HG03196 (cell line): Measurements from ENCODE around the gene LASP1NB.
"Not testable (repeated sequence)": the region's sequence is repeated elsewhere in the genome, so short reads cannot be mapped to it uniquely, and the experiment has no call there.

ENCODE experiments used
- ATAC-seq: cut with Tn5 transposase; IDR thresholded peaks from one replicate; pipeline ENCODE4 v1.9.1; 2021; ENCODE audit not compliant: unreplicated experiment

Gene LASP1NB

DNA sequence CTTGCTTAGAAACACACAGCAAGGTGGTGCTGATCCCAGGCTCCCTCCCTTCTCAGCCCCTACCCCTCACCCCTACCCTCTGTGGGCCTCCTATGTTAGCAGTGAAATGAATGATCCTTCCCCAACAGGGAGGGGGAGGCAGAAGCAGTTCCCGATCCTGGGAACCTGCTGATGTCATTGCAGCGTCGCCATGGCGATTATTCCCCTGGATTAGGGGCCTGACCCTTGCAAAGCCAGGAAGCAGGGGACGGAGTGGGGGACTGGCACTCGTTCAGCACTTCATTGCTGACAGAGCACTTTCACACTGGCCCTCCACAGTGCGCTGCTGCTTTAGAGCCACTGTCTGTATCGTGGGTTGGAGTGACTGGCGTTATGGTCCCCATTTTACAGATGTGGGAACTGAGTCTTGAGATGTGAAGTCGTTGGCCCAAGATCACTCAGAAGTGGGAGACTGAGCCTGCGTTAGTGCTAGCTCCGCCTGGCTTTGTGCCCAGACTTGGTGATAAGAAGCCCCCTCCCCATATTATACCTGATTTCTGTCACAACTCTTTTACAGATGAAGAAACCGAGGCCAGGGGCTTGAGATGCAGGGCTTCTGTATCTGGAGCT is 29.0 kb upstream of the LASP1NB start:
- ATAC-seq: no peak

DNA sequence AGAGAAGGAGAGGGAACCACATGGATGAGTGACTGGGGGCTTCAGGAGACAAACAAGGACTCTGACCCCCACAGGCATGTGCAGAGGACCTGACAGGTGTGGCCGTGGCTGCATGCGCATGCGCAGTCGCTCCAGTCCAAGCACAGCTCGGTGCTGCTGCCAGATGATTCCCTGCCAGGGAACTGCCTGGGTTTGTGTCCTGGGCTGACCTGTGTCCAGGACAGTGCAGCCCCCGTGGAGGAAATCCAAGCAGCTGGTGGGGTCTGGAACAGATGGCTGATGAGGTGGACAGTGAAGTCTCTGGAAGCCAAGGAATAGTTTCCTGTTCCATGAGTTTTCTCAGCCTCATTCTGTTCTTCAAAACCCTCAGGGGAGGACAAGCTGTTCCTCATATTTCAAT is 28.2 kb upstream of the LASP1NB start:
- ATAC-seq: no peak

DNA sequence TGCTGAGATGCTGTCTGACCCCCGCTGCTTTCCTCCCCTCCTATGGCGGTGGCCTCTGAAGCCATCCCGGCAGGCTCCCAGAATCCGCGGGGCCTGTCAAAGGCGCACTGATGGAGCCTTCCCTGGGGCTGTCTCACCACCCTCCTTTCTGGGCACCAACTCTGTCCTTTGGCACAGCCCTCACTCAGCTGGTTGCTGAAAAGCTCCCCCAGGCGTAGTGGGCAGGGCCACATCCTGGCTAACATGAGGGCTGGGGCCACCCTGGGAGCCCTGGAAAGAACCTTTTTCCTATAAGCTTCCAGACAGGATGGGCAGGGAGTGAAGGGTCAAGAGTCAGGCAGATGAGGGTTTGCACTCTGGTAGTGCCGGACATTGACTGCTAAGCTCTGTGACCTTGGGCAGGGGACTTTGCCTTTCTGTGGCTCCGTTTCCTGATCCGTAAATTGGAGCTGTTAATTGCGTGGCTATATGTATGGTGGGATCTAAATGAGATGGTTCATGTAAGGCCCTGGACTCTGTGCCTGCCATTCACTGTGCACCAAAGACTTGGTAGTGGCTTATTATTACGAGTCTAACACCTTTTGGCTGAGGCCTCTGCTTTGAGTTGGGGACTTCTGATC is 27.6 kb upstream of the LASP1NB start:
- ATAC-seq: no peak

DNA sequence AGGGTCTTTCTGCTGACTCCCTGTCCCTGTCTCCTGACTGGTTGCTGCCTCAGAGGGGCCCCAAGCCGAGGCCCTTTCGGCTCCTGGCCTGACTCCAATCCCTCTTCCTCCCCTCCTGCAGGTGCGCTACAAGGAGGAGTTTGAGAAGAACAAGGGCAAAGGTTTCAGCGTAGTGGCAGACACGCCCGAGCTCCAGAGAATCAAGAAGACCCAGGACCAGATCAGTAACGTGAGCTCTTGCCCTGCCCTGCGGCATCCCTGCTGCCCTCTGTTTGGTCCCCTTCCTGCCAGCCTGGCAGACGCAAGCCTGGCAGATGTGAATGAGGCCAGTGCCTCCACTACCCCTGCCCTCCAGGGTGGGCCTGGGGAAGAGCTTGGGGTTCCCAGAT is 27.1 kb upstream of the LASP1NB start:
- ATAC-seq: peak; percentile 28

DNA sequence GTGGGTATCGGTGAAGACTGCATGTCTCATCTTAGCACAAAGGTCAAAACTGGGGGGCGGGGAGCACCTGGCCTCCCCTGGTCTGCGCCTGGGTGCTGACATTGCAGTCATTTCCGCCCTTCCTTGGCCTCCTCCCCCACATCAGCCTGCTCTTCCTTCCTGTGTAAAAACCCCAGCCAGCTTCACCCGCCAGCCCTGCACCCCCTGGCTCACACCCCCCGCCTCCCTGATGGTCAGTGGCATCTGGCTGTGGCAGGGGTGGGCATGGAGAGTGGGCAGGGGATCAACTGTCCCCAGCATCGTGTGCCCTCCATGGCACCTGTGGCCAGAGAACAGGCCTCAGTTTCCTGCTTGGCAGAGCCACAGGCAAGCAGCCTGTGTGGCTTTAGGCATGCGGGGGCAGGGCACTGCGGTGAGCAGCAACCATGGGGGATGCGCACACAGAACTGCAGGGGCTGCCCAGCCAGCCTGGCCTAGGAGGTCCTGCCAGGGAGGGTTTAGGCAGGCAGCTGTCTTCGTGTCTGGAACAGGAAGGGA is 26.5 kb upstream of the LASP1NB start:
- ATAC-seq: peak; percentile 66

DNA sequence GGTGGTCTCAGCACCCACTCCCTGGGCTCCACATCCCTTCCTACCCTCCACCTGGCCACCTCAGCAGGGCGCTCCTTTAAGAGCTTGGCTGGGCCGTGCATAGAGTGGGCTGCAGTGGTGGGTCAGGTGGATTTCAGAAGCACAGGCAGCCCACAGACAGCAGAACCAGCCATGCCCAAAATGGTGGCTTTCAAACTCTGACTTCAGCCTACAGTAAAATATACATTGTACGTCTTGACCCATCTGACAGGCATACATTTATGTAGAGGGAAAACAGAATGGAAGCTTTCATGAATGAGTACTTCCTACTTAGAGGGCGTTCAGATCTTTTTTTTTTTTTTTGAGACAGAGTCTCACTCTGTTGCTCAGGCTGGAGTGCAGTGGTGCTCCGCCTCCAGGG is 26.0 kb upstream of the LASP1NB start:
- ATAC-seq: no peak

DNA sequence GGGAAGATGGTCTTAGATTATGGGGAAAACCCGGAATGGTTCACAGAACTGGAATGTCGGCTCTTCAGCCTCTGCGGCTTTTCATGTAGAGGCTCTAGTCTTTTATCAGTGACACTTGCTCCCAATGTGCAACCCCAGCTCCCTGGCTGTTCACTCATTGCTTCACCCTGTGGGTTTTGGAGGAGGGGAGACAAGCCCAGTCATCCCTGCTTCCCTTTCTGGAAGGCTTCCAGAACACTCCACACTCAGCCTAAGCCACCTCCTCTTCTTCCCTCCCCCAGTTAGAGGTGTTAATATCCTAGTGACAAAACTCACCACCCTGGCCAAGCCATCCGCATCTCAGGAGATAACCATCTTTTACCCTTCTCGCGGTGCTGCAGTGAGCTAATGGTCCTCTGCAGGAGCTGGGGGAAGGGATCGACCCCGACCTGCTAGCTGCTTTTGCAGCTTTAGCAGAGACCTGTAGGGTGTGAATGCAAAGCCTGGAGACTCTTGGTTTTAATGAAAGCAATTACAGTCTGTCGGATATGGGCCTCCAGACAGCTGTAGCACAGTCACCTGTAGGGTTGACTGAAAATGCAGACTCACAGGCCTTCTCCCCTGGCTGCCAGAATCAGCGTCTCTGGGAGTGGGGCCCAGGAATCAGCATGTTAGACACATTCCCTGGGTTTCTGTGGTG is 24.3 kb upstream of the LASP1NB start:
- ATAC-seq: no peak

DNA sequence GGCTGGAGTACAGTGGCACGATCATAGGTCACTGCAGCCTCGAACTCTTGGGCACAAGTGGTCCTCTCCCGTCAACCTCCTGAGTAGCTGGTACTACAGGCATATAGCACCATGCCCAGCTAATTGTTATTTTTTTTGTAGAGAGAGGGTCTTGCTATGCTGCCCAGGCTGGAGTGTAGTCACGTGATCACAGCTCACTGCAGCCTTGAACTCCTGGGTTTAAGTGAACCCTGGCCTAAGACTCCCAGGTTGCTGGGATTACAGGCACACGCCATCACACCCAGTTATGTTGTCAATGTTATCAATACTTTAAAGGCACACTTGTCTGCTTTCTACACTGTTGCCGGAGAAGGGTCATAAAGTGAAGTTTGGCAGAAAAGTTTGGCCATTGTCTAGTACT is 22.0 kb upstream of the LASP1NB start:
- ATAC-seq: no peak

DNA sequence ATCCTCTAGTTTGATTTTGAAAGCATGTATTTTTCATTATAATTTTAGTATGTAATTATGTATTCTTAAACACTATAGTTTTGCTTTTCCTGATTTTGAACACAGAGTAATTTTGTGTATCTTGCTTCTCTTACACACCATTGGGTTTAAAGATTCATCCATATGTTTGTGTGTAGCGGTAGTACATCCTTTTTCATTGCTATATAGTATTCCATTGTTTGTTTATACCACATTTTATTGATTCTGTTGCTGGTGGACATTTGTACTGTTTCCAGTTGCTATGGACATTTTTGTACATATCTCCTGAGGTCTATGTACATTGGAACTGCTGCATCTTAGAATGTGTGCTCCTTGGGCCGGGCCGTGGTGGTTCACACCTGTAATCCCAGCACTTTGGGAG is 20.5 kb upstream of the LASP1NB start:
- ATAC-seq: no peak

DNA sequence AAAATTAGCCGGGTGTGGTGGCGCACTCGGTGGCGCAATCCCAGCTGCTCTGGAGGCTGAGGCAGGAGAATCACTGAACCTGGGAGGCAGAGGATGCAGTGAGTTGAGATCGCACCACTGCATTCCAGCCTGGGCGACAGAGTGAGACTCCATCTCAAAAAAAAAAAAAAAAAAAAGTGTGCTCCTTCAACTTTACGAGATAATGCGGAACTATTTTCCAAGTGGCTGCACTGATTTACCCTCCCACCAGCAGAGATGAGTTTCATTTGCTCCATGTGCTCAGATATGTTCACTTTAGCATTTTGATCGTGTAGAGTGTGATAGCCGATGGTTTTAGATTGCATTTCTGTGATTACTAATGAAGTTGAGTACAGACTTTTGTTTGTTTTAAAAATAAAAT is 20.0 kb upstream of the LASP1NB start:
- ATAC-seq: no peak

DNA sequence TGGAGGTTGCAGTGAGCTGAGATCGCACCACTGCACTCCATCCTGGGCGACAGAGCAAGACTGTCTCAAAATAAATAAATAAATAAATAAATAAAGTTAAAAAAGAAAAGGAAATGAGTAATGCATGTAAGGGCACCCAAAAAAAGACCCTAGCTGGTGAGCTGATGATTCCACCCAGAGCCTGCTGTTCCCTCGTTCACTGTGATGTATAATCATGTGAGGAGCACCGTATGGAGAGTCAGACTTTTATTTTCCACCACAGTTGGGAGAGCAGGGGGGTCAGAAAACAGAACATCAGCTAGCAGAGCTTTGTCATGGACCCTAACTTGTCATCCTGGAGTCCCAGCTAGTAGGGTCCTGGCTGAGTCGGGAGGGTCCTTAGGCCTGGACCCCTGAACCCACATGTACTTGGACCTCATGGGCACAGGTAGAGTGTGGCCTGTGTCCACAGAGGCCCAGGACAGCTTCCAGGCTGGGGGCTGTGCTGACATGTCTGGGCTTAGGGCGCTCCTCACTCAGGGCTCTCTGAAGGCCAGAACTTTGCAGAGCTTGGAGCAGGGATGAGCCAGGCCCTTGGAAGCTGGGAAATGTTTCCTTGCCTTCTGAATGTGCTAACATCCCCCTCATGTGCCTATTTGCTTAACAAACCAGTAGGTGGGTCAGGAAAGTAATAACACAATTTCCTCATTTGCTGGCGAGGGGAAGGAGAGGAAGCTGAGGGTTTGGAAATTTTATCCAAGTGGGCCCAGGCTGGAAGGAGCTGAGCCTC is 18.8 kb upstream of the LASP1NB start:
- ATAC-seq: no peak

DNA sequence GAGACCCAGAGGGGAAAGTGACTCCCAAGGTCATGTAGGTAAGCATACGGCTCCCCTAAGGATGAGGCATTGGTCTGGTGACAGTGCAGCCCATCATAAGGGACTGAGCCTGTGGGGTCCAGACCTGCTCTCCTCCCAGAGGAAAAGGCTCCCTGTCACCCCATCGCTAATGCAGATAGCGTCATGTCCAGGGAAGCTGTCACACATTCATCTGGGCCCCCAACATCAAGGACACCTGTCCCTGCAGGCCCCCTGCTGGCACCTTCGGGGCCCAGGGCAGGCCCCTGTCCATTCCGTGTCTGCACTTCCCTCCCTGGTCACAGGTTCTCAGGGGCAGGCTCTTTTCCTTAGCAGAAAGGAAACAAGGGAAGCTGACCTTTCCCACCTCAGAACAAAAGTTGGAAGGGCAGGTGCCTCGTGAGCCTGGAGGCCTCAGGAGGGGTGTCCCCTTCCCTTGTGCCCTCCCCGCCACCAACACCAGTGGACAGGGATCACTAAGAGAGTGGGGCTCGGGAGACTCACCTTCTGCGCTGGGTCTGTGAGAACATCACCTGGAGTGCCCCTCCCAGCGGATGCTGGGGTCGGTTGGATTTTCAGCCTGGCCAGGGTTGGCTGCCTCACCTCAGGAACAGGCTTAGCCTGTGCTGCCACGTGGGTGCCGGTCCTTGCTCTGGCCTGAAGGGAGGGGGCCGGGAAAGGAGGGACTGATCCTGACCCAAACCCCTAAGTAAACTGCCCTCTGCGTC is 17.3 kb upstream of the LASP1NB start:
- ATAC-seq: no peak

DNA sequence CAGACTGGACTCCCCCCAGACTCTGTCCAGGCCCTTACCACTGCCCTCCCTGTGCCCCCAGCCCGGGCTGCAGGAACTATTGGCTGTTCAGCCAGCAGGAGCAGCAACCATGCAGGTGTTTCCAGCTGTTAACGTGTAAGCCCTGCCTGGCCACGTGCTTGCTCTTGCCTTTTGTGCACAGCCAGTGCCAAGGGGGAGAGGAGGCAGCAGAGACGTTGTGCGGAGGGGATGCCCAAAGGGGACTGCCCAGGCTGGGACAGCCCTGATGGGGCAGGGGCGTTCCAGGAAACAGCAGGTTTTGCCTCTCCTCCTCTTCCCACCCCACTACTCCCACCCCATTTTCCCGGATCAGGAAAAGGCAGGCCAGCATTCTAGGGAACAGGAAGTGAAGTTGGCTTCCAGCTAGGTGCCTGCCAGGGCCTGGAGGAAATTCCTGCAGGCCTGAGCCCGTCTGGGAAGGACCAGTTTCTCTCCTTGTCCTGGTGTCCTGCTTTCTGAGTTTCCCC is 16.7 kb upstream of the LASP1NB start:
- ATAC-seq: no peak

DNA sequence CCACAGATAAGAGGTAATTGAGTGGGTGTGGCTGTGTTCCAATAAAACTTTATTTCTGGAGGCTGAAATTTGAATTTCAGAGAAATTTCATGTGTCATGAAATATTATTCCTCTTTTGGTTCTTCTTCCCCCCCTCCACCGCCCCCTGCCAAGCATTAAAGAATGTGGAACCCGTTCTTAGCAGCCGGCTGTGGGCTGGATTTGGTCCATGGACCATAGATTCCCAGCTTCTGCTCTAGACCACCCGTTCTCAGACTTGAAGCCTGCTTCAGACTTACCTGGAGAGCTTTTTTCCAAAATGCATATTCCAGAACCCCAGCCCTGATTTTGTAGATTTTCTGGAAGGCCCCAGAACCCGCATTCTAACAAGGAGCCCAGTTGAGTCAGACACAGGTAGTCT is 15.1 kb upstream of the LASP1NB start:
- no peak for ATAC-seq

DNA sequence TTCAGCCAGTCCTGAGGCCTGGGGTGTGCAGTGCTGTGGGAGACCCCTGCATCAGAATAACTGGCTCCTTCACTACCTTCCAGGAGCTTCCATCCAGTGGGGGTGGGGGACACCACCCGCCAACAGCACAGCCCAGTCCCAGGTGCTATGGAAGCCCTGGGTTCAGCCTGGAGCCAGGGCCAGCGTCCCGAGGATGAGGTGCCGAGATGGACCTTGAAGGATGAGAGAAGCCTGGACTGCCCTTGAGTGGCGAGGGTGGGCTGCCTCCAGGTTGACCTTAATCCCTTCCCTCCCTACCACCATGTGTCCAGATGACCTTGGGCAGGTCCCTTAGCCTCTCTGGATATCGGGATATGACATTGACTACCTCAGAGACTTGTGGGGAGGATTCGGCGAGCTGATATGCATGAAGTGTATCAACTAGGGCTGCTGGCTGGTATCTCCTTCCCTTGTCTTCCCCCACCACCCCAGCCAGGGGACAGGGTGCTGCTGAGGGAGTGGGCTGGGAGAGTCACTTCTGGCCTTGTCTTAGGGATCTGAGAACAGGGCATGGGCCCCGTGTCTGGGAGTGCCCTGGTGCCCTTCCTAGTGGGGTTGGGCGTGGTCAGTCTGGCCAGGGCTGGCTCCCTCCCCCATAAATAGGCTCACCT is 14.2 kb upstream of the LASP1NB start:
- ATAC-seq: no peak

DNA sequence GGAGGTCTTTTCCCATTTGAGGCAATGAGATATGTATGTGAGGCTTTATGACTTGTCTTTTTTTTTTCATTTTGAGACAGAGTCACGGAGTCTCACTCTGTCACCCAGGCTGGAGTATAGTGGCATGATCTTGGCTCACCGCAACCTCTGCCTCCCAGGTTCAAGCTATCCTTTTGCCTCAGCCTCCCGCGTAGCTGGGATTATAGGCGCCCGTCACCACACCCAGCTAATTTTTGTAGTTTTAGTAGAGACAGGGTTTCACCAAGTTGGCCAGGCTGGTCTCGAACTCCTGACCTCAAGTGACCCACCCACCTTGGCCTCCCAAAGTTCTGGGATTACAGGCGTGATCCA is 13.7 kb upstream of the LASP1NB start:
- not testable (repeated sequence) for ATAC-seq

DNA sequence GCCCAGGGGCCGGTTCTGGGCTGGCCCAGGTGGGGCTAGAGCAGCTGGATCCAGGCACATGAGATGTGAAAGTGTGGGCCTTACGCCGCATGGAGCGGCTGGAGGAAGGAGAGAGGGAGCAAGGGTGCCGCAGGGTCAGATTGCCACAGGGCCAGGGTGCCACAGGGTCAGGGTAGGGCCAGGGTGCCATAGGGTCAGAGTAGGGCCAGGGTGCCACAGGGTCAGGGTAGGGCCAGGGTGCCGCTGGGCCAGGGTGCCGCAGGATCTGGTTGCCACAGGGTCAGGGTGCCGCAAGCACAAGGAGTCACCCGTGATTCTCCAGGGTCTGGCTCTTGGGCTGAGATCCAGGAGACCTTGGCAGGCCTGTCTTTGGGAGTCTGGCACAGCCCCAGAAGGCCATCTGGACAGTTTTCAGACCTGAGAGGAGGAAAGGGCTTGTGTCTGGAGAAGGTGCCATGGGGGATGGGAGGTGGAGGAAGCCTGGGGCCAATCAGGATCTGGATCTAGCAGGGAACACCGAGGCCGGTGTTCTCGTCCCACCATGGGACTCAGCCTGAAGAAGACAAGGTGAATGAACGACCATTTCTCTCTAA is 13.1 kb upstream of the LASP1NB start:
- no peak for ATAC-seq

DNA sequence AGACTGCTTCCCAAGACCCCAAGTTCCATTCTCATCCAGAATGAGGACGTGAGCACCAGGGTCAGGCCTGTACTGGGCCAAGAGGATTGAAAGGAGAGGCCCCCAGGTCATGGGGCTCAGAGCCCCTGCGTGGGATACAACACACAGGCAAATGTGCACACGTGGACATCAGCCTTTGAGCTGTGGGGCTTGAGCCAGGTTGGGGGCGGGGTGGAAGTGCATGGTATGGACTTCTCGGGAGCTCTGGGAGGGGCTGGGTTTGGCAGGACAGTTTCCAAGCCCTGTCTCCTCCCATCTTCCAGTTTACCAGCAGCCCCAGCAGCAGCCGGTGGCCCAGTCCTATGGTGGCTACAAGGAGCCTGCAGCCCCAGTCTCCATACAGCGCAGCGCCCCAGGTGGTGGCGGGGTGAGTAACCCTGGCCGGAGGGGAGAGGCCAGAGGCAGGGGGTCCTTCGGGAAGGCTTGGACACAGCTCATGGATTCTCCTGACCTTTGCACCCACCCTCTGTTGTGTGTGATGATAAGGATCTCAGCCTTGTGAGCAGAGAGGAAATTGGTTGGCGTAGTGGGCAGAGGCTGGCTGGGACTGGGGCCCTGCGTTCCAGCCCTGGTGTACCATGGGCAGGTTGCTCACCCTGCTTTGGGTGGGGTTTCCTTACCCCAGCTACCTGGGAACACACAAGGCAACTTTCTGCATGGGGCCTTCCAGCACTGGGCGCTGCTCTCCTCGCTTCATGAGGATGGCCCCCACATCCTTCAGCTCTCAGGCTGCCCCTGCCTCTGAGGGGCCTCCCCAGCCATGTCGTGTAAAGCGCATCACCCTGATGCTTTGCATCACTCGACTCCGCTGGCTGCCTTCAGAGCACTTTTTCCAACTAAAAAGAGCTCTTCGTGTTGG is 10.4 kb upstream of the LASP1NB start:
- ATAC-seq: no peak

DNA sequence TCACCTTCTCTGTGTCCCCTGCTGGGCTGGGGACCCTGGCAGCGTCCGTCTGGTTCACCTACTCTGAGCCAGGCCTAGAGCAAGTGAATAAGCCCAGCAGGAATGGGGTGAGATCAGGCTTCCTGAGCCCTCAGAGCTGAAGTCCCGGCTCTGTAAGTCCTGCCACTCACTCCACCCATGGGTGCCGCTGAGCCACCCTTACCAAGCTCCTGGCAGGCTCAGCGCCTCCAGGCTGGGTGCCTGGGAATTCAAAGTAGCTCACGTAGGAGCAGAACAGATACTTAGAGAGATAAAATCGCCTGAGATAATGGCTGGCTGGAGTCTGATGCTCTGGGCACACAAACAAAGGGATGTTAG is 9.8 kb upstream of the LASP1NB start:
- no peak for ATAC-seq
